Activated CD8-positive, alpha-beta memory T cell treated with anti-CD3 and anti-CD28 coated beads, Interleukin-2, amount 10 ng/mL, durations not matched to agents 7 days and 5 days (primary cell): ENCODE results near the gene ZNF334. TPM values are rescaled to one million over a fixed set of nuclear protein-coding genes. Genes with fewer than 3 reads are reported as not detected.

ENCODE experiments used
- ATAC-seq: fragments of 150-1000 bp; cut with Tn5 transposase; one replicate; pipeline ENCODE4 v1.10.0; 2021; ENCODE audit warnings: moderate library complexity
- CTCF ChIA-PET: fragments of 350-600 bp; sonication (Branson Sonifier 250); formaldehyde crosslinking; loops from one replicate; lab custom pipeline; 2021; ENCODE audit warnings: antibody characterized with exemption; lab: Charles Lee
- DNase-seq: peaks from one replicate; pipeline ENCODE4 v3.0.0-alpha.2; 2020
- H3K27ac Mint-ChIP-seq: one replicate; pipeline ENCODE4 v1.8.0; 2021; ENCODE audit warnings: mild to moderate bottlenecking, mixed read lengths
- H3K27me3 Mint-ChIP-seq: one replicate; pipeline ENCODE4 v1.8.0; 2021; ENCODE audit warnings: mixed read lengths
- H3K36me3 Mint-ChIP-seq: one replicate; pipeline ENCODE4 v1.8.0; 2021; ENCODE audit warnings: mild to moderate bottlenecking, mixed read lengths
- H3K4me1 Mint-ChIP-seq: one replicate; pipeline ENCODE4 v1.8.0; 2021; ENCODE audit warnings: mixed read lengths
- H3K4me3 Mint-ChIP-seq: one replicate; pipeline ENCODE4 v1.8.0; 2021; ENCODE audit warnings: mild to moderate bottlenecking, moderate library complexity, mixed read lengths
- H3K9me3 Mint-ChIP-seq: one replicate; pipeline ENCODE4 v1.8.0; 2022; ENCODE audit warnings: low read depth, mixed read lengths
- total RNA-seq, 2 experiments: library from RNA; stranded (reverse); gene quantifications; one replicate each; pipeline ENCODE4 v1.2.3, GENCODE V29; 2021

The ZNF334 gene
- total RNA-seq, 2 experiments from 2014 or later: 1.7 to 1.8 TPM

- Mint-ChIP-seq H3K36me3 (no peaks in the 10 kb centered on the region), H3K27me3 (peaks cover 6% of the 10 kb centered on the region), H3K27ac (no peak overlapping the region), H3K4me3 (no peak overlapping the region), H3K4me1 (peaks cover 15% of the 10 kb centered on the region), H3K9me3 (no peaks in the 10 kb centered on the region)
- DNase-seq (no peak), ATAC-seq (no peak)
- CTCF ChIA-PET: interaction anchor here (0.7 to 3.8 kb wide), 21 partner anchors 9 to 1250 kb away, joined by 3 to 65 read pairs (median 7); partner anchors contain the start of genes ELMO2, TP53RK and ZNF334
Measured at GRCh38 chr20:46543959-46544358, 30.6 kb upstream of the ZNF334 start.

DNA sequence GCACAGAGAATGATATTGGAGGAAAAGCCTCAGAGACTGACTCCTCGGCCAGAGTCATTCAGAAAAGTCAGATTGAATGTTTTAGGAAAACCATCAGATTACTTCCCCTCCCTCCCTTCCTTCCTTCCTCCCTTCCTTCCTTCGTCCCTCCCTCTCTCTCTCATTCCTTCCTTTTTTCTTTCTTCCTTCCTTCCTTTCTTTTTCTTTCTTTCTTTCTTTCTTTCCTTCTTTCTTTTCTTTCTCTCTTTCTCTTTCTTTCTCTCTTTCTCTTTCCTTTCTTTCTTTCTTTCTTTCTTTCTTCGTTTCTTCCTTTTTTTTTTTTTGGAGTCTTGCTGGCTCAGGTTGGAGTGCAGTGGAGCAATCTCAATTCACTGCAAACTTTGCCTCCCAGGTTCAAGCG is 29.7 kb upstream of the ZNF334 start:
- peaks cover 13% of the 10 kb centered on the region for H3K27me3 Mint-ChIP-seq
- ATAC-seq: no peak
- no peaks in the 10 kb centered on the region for H3K9me3 Mint-ChIP-seq
- peaks cover 15% of the 10 kb centered on the region for H3K4me1 Mint-ChIP-seq
- DNase-seq: no peak
- no peak overlapping the region for H3K4me3 Mint-ChIP-seq
- H3K36me3 Mint-ChIP-seq: no peaks in the 10 kb centered on the region
- CTCF ChIA-PET: interaction anchor here (0.9 to 3.8 kb wide), 5 partner anchors 9 to 146 kb away, joined by 3 to 65 read pairs (median 3); partner anchors contain the start of gene TP53RK
- H3K27ac Mint-ChIP-seq: peak overlapping the region; percentile 60

DNA sequence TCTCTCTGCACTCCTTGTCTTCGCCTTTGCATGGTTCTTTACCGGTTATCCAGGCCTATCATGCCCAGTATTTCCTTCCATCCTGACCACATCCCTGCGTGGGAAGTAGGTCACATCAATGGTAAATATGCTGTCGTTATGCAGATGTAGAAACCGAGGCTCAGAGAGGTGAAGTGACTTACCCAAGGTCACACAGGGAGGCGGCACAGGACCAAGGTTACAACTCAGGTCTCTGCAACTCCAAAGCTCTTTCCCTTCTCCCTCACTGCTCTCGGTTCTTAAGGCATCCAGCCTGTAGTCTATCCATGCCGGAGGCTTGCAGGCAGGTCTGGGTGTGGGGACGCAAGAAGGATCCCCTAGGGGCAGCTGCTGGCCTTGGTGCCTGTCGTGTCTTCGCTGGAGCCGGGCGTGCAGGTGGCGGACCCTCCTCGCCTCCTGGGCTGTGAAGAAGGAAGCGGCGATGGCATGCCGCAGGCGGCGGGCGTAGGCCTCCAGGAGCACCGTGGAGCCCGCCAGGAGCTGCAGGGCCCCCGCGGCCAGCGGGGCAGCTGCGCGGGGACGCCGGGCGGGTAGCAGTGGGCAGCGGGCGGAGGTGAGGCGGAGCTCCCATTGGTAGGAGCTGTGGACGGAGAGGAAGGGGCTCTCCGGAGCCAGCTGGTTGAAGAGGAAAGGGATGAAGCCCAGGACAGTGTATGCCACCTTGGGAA is 28.0 kb upstream of the ZNF334 start:
- no peaks in the 10 kb centered on the region for H3K9me3 Mint-ChIP-seq
- ATAC-seq (no peak), DNase-seq (no peak)
- H3K4me3 Mint-ChIP-seq: no peak overlapping the region
- CTCF ChIA-PET: interaction anchor here (1.0 to 1.6 kb wide), 3 partner anchors 21 to 144 kb away, joined by 3 to 5 read pairs (median 3); no protein-coding TSS in a partner anchor
- peaks cover 15% of the 10 kb centered on the region for H3K4me1 Mint-ChIP-seq
- H3K36me3 Mint-ChIP-seq: no peaks in the 10 kb centered on the region
- no peak overlapping the region for H3K27ac Mint-ChIP-seq
- H3K27me3 Mint-ChIP-seq: peaks cover 17% of the 10 kb centered on the region

DNA sequence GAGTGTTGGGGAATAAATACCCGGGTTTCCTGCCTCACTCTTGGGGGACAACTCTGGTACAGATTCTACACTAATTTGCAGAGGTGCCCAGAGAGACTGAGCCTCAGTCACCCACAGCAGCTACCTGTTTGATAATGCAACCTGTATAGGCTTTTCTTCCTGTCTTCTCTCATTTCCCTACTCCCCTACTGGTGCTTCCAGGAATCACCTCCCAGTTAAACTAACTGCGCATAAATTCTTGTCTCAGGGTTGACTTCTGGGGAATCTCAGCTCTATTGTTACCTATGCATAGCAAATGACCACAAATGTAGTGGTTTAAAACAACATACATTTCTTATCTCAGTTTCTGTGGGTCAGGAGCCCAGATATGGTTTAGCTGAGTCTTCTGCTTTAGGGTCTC is 25.8 kb upstream of the ZNF334 start:
- no peak for DNase-seq
- peaks cover 23% of the 10 kb centered on the region for H3K27me3 Mint-ChIP-seq
- ATAC-seq: no peak
- peaks cover 15% of the 10 kb centered on the region for H3K4me1 Mint-ChIP-seq
- no peak overlapping the region for H3K27ac Mint-ChIP-seq
- CTCF ChIA-PET: interaction anchor here (1.2 kb wide), 1 partner anchor 142 kb away, joined by 5 read pairs; no protein-coding TSS in a partner anchor
- H3K9me3 Mint-ChIP-seq: no peaks in the 10 kb centered on the region
- no peak overlapping the region for H3K4me3 Mint-ChIP-seq
- H3K36me3 Mint-ChIP-seq: no peaks in the 10 kb centered on the region

DNA sequence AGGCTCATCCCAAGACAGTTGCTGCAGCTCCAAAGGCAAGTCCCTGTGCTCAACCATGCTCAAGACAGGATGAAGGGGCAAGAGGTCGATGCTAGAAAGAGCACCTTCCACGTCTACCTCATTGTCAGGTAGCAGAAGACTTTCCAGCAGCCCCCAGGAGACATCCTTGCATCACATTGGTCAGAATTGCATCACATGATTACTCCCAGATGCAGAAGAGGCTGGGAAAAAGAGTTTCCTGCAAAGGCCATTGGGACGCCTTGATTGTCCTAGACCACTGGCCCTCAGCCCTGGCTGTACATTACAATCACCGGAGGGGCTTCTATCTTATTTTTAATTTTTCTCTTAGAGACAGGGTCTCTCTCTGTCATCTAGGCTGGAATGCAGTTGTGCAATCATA is 17.3 kb upstream of the ZNF334 start:
- Mint-ChIP-seq H3K9me3 (no peaks in the 10 kb centered on the region), H3K4me1 (no peaks in the 10 kb centered on the region), H3K4me3 (no peak overlapping the region), H3K27me3 (peaks cover 31% of the 10 kb centered on the region), H3K27ac (no peak overlapping the region), H3K36me3 (no peaks in the 10 kb centered on the region)
- ATAC-seq (no peak), DNase-seq (no peak)
- CTCF ChIA-PET: interaction anchor here (1.2 kb wide), 1 partner anchor 9 kb away, joined by 3 read pairs; no protein-coding TSS in a partner anchor

DNA sequence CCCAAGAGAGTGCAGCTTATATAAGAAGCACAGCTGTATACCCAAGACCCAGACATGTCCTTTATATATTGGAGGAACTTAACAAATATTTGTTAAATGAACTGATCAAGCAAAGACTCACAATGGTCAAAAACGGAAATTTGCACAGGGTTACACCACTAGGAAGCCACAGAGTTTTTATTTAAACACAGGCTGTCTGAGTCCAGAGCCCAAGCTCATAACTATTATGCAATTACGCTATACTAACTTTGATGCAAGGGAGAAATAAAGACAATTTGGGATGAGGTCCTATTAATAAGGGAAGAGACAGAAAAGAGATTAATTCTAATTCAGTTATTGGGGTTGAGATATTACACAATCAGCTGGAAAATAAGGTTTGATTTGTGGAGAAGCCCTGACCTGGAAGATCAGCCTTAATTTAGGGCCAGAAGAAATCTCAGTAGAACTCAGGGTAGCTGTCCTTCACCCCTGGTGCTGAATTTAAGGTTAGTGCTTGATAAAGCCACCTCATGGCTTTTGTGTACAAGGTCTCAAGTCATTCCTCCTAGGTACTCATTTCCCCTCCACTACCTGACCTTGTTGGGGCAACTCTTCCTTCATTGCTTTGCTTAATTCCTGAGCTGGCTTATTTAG is 10.5 kb upstream of the ZNF334 start:
- ATAC-seq: no peak
- Mint-ChIP-seq H3K9me3 (no peaks in the 10 kb centered on the region), H3K4me1 (no peaks in the 10 kb centered on the region), H3K27ac (no peak overlapping the region), H3K4me3 (no peak overlapping the region), H3K36me3 (no peaks in the 10 kb centered on the region), H3K27me3 (peaks cover 34% of the 10 kb centered on the region)
- no peak for DNase-seq
- CTCF ChIA-PET: interaction anchor here (0.5 to 2.9 kb wide), 9 partner anchors 21 to 964 kb away, joined by 3 to 11 read pairs (median 3); no protein-coding TSS in a partner anchor

- DNase-seq: no peak
- H3K4me1 Mint-ChIP-seq: no peaks in the 10 kb centered on the region
Measured at GRCh38 chr20:46523108-46523507, 9.7 kb upstream of the ZNF334 start.

DNA sequence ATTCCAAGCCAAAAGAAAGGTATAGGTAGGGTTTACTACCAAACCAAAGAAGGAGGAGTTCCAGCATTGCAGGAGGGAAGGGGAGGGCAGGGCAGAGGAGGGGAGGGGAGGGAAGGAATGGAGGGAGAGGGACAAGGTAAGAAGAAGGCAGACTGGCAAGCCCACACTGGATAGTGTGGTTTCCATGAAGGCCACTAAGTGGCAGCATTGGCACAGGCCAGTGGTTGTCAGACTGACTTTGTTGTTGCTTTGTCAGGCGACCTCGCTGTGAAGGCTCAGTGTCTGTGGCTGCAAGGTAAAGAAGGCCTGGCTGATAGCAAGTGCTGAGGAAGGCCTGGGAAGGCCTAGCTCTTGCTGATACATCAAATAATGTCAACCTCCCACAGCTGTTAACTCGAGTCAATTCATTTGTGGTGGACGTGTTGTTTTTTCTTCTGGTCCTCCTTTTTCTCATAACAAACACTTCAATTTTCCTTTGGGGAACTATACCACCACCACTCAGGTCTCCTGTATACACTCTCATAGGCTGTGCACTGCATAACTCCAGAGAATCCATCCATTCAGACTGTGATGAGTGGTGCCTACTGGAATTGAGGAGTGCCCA is 7.7 kb upstream of the ZNF334 start:
- Mint-ChIP-seq H3K9me3 (no peaks in the 10 kb centered on the region), H3K4me1 (no peaks in the 10 kb centered on the region), H3K27ac (no peak overlapping the region), H3K27me3 (peaks cover 19% of the 10 kb centered on the region), H3K36me3 (no peaks in the 10 kb centered on the region), H3K4me3 (no peak overlapping the region)
- ATAC-seq (peak; percentile 81), DNase-seq (peak; percentile 75)
- CTCF ChIA-PET: interaction anchor here (0.8 to 4.3 kb wide), 13 partner anchors 8 to 177 kb away, joined by 3 to 16 read pairs (median 4); partner anchors contain the start of genes TP53RK and ZNF334

More at GRCh38 chr20:46523108-46523507, 9.7 kb upstream of the ZNF334 start:
- Mint-ChIP-seq H3K36me3 (no peaks in the 10 kb centered on the region), H3K27ac (no peak overlapping the region), H3K27me3 (peaks cover 29% of the 10 kb centered on the region), H3K4me3 (no peak overlapping the region), H3K9me3 (no peaks in the 10 kb centered on the region)
- no peak for ATAC-seq
- CTCF ChIA-PET: interaction anchor here (0.6 to 4.3 kb wide), 8 partner anchors 22 to 965 kb away, joined by 3 to 16 read pairs (median 8); partner anchors contain the start of gene TP53RK

DNA sequence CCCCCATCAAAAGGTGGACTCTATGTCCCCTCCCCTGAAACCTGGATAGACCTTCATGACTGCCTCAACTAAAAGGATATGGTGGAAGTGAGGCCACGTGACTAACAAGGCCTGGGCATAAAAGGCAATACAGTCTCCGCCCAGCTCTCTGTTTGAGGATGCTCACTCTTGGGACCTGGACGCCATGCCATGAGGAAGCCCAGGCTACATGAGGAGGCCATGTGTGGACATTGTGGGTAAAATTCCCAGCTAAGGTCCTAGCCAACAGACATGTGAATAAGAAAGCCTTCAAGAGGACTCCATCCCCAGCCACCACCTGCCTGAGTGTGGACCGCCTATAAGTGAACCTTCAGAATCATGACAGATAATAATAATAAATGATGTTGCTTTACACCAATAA is 7.2 kb upstream of the ZNF334 start:
- Mint-ChIP-seq H3K4me3 (no peak overlapping the region), H3K9me3 (no peaks in the 10 kb centered on the region), H3K4me1 (no peaks in the 10 kb centered on the region), H3K27me3 (peaks cover 19% of the 10 kb centered on the region), H3K27ac (no peak overlapping the region), H3K36me3 (no peaks in the 10 kb centered on the region)
- CTCF ChIA-PET: interaction anchor here (0.8 to 4.3 kb wide), 11 partner anchors 11 to 177 kb away, joined by 3 to 16 read pairs (median 3); partner anchors contain the start of genes OCSTAMP and TP53RK
- DNase-seq (no peak), ATAC-seq (no peak)

- CTCF ChIA-PET: interaction anchor here (0.8 to 4.3 kb wide), 5 partner anchors 25 to 165 kb away, joined by 3 to 16 read pairs (median 3); partner anchors contain the start of gene OCSTAMP
- ATAC-seq (no peak), DNase-seq (no peak)
- H3K4me3 Mint-ChIP-seq: no peak overlapping the region
- H3K36me3 Mint-ChIP-seq: no peaks in the 10 kb centered on the region
- H3K27ac Mint-ChIP-seq: no peak overlapping the region
- no peaks in the 10 kb centered on the region for H3K4me1 Mint-ChIP-seq
- H3K27me3 Mint-ChIP-seq: peaks cover 14% of the 10 kb centered on the region
- H3K9me3 Mint-ChIP-seq: no peaks in the 10 kb centered on the region
Measured at GRCh38 chr20:46519471-46520068, 6.2 kb upstream of the ZNF334 start.

GRCh38 chr20:46509523-46509922 is 3.8 kb downstream of the ZNF334 start:
- H3K4me1 Mint-ChIP-seq: peaks cover 24% of the 10 kb centered on the region
- peaks cover 12% of the 10 kb centered on the region for H3K9me3 Mint-ChIP-seq
- peaks cover 6% of the 10 kb centered on the region for H3K27me3 Mint-ChIP-seq
- CTCF ChIA-PET: interaction anchor here (0.6 kb wide), 1 partner anchor 58 kb away, joined by 3 read pairs; no protein-coding TSS in a partner anchor
- ATAC-seq (no peak), DNase-seq (no peak)
- H3K4me3 Mint-ChIP-seq: no peak overlapping the region
- peaks cover 19% of the 10 kb centered on the region for H3K36me3 Mint-ChIP-seq
- H3K27ac Mint-ChIP-seq: no peak overlapping the region

- DNase-seq (no peak), ATAC-seq (no peak)
- CTCF ChIA-PET: no interaction called here
- peaks cover 15% of the 10 kb centered on the region for H3K4me1 Mint-ChIP-seq
- peaks cover 6% of the 10 kb centered on the region for H3K27me3 Mint-ChIP-seq
- peaks cover 32% of the 10 kb centered on the region for H3K36me3 Mint-ChIP-seq
- no peak overlapping the region for H3K27ac Mint-ChIP-seq
- no peak overlapping the region for H3K4me3 Mint-ChIP-seq
- peaks cover 25% of the 10 kb centered on the region for H3K9me3 Mint-ChIP-seq
Measured at GRCh38 chr20:46507760-46508407, 5.5 kb downstream of the ZNF334 start.
